ENCODE data around the gene VSTM2L. TPM values are rescaled to one million over a fixed set of nuclear protein-coding genes. Genes with fewer than 3 reads are reported as not detected.

Gene VSTM2L
- polyA plus RNA-seq, 1 donor from 2014 or later = 22.1 TPM

DNA sequence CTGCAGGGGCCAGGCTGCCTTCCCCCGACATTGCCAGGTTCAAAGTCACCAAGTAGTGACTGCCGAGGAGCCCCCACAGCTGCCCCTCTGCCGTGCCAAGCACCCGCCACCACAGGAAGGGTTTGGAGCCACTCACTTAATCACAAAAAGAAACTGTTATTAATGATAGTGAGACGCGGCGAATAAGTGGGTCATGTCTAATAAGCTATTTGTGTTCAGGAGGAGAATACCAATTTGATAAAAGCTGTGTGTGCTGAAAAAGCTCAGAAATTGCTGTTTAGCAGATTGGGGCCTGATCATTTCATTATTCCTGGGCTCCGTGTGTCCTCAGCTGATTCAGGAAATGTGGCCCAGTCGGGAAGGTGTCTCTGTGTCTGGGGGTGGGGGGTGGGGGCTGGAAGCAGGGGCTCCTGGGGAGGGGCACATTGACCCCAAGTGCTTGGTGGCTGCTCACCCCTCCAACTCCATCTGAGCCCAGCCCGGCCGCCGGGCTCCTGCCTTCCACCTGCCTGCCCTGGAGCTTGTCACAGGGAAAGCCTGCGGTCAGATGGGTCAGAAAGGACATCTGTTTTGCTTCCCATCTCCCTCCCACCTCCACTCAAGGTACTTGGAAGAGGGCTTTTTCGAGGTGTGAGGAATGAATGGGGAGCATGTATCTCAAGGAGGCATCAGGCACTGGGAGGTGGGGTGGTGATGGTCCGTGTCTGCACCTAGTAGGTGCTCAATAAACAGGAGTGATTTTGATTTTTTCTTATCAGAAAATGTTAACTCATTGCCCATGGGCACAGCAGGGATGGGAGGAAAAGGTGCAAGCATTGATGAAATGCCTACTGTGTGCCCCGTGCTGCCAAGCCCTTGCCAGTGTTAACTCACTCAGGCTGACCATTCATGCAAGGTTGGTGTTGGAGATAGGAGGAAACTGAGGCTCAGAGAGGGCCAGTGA lies 3.0 kb downstream of the VSTM2L start:
- peak overlapping the region; percentile 47 for H3K9ac ChIP-seq (ENCODE audit: low read length)
- no peaks in the 10 kb centered on the region for H3K9me3 ChIP-seq (ENCODE audit: low read length)
- H3K4me2 ChIP-seq (ENCODE audit: low read length) = peak overlapping the region; percentile 10
- H3K4me3 ChIP-seq (ENCODE audit: low read length) = peak overlapping the region; percentile 64
- no peaks in the 10 kb centered on the region for H3F3A ChIP-seq (ENCODE audit: insufficient read depth, low read length, poor library complexity, severe bottlenecking)
- no peak overlapping the region for H2AFZ ChIP-seq (ENCODE audit: low read depth, low read length)
- H3K79me2 ChIP-seq (replicated peaks; ENCODE audit: insufficient read depth, low read length) = no peaks in the 10 kb centered on the region
- no peaks in the 10 kb centered on the region for H4K20me1 ChIP-seq (ENCODE audit: insufficient read depth)
- TF ChIP-seq SMC3 (conservative IDR thresholded peaks at IDR 0.05; ENCODE audit: poor library complexity) (no peak), EZH2 (IDR thresholded peaks at IDR 0.05; ENCODE audit: borderline replicate concordance, insufficient read depth, low read length, poor library complexity, severe bottlenecking) (no peak), RAD21 (conservative IDR thresholded peaks at IDR 0.05) (no peak)
- TF ChIP-seq, protein P1, sequence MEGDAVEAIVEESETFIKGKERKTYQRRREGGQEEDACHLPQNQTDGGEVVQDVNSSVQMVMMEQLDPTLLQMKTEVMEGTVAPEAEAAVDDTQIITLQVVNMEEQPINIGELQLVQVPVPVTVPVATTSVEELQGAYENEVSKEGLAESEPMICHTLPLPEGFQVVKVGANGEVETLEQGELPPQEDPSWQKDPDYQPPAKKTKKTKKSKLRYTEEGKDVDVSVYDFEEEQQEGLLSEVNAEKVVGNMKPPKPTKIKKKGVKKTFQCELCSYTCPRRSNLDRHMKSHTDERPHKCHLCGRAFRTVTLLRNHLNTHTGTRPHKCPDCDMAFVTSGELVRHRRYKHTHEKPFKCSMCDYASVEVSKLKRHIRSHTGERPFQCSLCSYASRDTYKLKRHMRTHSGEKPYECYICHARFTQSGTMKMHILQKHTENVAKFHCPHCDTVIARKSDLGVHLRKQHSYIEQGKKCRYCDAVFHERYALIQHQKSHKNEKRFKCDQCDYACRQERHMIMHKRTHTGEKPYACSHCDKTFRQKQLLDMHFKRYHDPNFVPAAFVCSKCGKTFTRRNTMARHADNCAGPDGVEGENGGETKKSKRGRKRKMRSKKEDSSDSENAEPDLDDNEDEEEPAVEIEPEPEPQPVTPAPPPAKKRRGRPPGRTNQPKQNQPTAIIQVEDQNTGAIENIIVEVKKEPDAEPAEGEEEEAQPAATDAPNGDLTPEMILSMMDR (IDR thresholded peaks at IDR 0.05; ENCODE audit: poor library complexity, severe bottlenecking) = no peak
- TF ChIP-seq, protein P2, sequence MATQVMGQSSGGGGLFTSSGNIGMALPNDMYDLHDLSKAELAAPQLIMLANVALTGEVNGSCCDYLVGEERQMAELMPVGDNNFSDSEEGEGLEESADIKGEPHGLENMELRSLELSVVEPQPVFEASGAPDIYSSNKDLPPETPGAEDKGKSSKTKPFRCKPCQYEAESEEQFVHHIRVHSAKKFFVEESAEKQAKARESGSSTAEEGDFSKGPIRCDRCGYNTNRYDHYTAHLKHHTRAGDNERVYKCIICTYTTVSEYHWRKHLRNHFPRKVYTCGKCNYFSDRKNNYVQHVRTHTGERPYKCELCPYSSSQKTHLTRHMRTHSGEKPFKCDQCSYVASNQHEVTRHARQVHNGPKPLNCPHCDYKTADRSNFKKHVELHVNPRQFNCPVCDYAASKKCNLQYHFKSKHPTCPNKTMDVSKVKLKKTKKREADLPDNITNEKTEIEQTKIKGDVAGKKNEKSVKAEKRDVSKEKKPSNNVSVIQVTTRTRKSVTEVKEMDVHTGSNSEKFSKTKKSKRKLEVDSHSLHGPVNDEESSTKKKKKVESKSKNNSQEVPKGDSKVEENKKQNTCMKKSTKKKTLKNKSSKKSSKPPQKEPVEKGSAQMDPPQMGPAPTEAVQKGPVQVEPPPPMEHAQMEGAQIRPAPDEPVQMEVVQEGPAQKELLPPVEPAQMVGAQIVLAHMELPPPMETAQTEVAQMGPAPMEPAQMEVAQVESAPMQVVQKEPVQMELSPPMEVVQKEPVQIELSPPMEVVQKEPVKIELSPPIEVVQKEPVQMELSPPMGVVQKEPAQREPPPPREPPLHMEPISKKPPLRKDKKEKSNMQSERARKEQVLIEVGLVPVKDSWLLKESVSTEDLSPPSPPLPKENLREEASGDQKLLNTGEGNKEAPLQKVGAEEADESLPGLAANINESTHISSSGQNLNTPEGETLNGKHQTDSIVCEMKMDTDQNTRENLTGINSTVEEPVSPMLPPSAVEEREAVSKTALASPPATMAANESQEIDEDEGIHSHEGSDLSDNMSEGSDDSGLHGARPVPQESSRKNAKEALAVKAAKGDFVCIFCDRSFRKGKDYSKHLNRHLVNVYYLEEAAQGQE (IDR thresholded peaks at IDR 0.05; ENCODE audit: borderline replicate concordance) = no peak
- no peaks in the 10 kb centered on the region for H3K36me3 ChIP-seq (ENCODE audit: insufficient read depth, low read length)
- H3K27me3 ChIP-seq (ENCODE audit: insufficient read depth, low read depth, low read length) = no peaks in the 10 kb centered on the region
- H3K9me2 ChIP-seq (ENCODE audit: insufficient read depth, low read length) = no peaks in the 10 kb centered on the region
- peak overlapping the region; percentile 12 for H3K27ac ChIP-seq (ENCODE audit: low read length)

GRCh38 chr20:37907330-37907676 lies 4.4 kb downstream of the VSTM2L start:
- Histone ChIP-seq H3K4me2 (ENCODE audit: low read length) (no peak overlapping the region), H3K4me3 (ENCODE audit: low read length) (no peak overlapping the region), H3K27me3 (ENCODE audit: insufficient read depth, low read depth, low read length) (no peaks in the 10 kb centered on the region), H3K36me3 (ENCODE audit: insufficient read depth, low read length) (no peaks in the 10 kb centered on the region), H3F3A (ENCODE audit: insufficient read depth, low read length, poor library complexity, severe bottlenecking) (no peaks in the 10 kb centered on the region), H3K27ac (ENCODE audit: low read length) (peak overlapping the region; percentile 50), H3K9ac (ENCODE audit: low read length) (peak overlapping the region; percentile 34), H3K9me2 (ENCODE audit: insufficient read depth, low read length) (no peaks in the 10 kb centered on the region), H3K79me2 (replicated peaks; ENCODE audit: insufficient read depth, low read length) (no peaks in the 10 kb centered on the region), H4K20me1 (ENCODE audit: insufficient read depth) (no peaks in the 10 kb centered on the region), H3K9me3 (ENCODE audit: low read length) (no peaks in the 10 kb centered on the region), H2AFZ (ENCODE audit: low read depth, low read length) (no peak overlapping the region)
- no peak for TF ChIP-seq EZH2 (IDR thresholded peaks at IDR 0.05; ENCODE audit: borderline replicate concordance, insufficient read depth, low read length, poor library complexity, severe bottlenecking)
- TF ChIP-seq, protein P1 (IDR thresholded peaks at IDR 0.05; ENCODE audit: poor library complexity, severe bottlenecking) = no peak
- TF ChIP-seq, protein P2 (IDR thresholded peaks at IDR 0.05; ENCODE audit: borderline replicate concordance) = no peak
- no peak for TF ChIP-seq RAD21 (conservative IDR thresholded peaks at IDR 0.05)
- no peak for TF ChIP-seq SMC3 (conservative IDR thresholded peaks at IDR 0.05; ENCODE audit: poor library complexity)
- no peak for TF ChIP-seq EP300 (conservative IDR thresholded peaks at IDR 0.05; ENCODE audit: poor library complexity, severe bottlenecking)
- no peak for TF ChIP-seq MXI1 (conservative IDR thresholded peaks at IDR 0.05; ENCODE audit: poor library complexity, severe bottlenecking)
- TF ChIP-seq TAF1 (IDR thresholded peaks at IDR 0.05; ENCODE audit: low read depth) = no peak
- TF ChIP-seq POLR2AphosphoS5 (IDR thresholded peaks at IDR 0.05) = no peak
